ENCODE data around the gene SOD1. TPM values are rescaled to one million over a fixed set of nuclear protein-coding genes. Genes with fewer than 3 reads are reported as not detected.

The SOD1 gene
- total and polyA plus RNA-seq, 2 of the 8 experiments (the other 6 are each of a cell fraction or from before 2014, with no cell fraction given): 192 to 226 TPM

DNA sequence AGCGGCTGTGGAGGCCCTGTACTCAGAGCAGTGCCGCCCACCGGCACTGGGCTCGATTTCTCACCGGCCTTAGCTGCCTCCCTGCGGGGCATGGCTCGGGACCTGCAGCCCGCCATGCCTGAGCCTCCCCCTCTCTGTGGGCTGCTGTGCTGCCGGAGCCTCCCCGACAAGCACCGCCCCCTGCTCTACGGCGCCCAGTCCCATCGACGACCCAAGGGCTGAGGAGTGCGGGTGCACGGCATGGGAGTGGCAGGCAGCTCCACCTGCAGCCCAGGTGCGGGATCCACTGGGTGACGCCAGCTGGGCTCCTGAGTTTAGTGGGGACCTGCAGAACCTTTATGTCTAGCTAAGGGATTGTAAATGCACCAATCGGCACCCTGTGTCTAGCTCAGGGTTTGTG lies 5.2 kb upstream of the SOD1 start (continued):
- TF ChIP-seq, protein P1, sequence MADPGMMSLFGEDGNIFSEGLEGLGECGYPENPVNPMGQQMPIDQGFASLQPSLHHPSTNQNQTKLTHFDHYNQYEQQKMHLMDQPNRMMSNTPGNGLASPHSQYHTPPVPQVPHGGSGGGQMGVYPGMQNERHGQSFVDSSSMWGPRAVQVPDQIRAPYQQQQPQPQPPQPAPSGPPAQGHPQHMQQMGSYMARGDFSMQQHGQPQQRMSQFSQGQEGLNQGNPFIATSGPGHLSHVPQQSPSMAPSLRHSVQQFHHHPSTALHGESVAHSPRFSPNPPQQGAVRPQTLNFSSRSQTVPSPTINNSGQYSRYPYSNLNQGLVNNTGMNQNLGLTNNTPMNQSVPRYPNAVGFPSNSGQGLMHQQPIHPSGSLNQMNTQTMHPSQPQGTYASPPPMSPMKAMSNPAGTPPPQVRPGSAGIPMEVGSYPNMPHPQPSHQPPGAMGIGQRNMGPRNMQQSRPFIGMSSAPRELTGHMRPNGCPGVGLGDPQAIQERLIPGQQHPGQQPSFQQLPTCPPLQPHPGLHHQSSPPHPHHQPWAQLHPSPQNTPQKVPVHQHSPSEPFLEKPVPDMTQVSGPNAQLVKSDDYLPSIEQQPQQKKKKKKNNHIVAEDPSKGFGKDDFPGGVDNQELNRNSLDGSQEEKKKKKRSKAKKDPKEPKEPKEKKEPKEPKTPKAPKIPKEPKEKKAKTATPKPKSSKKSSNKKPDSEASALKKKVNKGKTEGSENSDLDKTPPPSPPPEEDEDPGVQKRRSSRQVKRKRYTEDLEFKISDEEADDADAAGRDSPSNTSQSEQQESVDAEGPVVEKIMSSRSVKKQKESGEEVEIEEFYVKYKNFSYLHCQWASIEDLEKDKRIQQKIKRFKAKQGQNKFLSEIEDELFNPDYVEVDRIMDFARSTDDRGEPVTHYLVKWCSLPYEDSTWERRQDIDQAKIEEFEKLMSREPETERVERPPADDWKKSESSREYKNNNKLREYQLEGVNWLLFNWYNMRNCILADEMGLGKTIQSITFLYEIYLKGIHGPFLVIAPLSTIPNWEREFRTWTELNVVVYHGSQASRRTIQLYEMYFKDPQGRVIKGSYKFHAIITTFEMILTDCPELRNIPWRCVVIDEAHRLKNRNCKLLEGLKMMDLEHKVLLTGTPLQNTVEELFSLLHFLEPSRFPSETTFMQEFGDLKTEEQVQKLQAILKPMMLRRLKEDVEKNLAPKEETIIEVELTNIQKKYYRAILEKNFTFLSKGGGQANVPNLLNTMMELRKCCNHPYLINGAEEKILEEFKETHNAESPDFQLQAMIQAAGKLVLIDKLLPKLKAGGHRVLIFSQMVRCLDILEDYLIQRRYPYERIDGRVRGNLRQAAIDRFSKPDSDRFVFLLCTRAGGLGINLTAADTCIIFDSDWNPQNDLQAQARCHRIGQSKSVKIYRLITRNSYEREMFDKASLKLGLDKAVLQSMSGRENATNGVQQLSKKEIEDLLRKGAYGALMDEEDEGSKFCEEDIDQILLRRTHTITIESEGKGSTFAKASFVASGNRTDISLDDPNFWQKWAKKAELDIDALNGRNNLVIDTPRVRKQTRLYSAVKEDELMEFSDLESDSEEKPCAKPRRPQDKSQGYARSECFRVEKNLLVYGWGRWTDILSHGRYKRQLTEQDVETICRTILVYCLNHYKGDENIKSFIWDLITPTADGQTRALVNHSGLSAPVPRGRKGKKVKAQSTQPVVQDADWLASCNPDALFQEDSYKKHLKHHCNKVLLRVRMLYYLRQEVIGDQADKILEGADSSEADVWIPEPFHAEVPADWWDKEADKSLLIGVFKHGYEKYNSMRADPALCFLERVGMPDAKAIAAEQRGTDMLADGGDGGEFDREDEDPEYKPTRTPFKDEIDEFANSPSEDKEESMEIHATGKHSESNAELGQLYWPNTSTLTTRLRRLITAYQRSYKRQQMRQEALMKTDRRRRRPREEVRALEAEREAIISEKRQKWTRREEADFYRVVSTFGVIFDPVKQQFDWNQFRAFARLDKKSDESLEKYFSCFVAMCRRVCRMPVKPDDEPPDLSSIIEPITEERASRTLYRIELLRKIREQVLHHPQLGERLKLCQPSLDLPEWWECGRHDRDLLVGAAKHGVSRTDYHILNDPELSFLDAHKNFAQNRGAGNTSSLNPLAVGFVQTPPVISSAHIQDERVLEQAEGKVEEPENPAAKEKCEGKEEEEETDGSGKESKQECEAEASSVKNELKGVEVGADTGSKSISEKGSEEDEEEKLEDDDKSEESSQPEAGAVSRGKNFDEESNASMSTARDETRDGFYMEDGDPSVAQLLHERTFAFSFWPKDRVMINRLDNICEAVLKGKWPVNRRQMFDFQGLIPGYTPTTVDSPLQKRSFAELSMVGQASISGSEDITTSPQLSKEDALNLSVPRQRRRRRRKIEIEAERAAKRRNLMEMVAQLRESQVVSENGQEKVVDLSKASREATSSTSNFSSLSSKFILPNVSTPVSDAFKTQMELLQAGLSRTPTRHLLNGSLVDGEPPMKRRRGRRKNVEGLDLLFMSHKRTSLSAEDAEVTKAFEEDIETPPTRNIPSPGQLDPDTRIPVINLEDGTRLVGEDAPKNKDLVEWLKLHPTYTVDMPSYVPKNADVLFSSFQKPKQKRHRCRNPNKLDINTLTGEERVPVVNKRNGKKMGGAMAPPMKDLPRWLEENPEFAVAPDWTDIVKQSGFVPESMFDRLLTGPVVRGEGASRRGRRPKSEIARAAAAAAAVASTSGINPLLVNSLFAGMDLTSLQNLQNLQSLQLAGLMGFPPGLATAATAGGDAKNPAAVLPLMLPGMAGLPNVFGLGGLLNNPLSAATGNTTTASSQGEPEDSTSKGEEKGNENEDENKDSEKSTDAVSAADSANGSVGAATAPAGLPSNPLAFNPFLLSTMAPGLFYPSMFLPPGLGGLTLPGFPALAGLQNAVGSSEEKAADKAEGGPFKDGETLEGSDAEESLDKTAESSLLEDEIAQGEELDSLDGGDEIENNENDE (IDR thresholded peaks at IDR 0.05; ENCODE audit: insufficient replicate concordance, low read length): no peak
- no peak for TF ChIP-seq TBP (IDR thresholded peaks at IDR 0.05; ENCODE audit: low read depth, low read length)
- TF ChIP-seq KDM4A (IDR thresholded peaks at IDR 0.05; ENCODE audit: low read depth, low read length, severe bottlenecking): no peak
- TF ChIP-seq CTBP2 (IDR thresholded peaks at IDR 0.05; ENCODE audit: borderline replicate concordance, insufficient read depth, insufficient read length, low read length): no peak
